K562 (cell line): Measurements from ENCODE around the gene LRRC3. TPM values are rescaled to one million over a fixed set of nuclear protein-coding genes. Genes with fewer than 3 reads are reported as not detected.

Source experiments
- ATAC-seq: fragments of 200-7000 bp; cut with Tn5 transposase; 3 replicates; pipeline ENCODE4 v1.9.1; 2020; ENCODE audit warnings: moderate library complexity
- BruUV-seq: library from RNA; stranded (reverse); fragments of 400-500 nt; replicated peaks from 2 replicates; lab custom pipeline; 2021; lab: Mats Ljungman, UMichigan
- CTCF ChIA-PET: fragments of 300-600 bp; formaldehyde crosslinking; extraction: SDS; loops from one replicate; lab custom pipeline; 2021; ENCODE audit warnings: low intra/inter-chr PET ratio; lab: Yijun Ruan, JAX
- POLR2A ChIA-PET: fragments of 300-600, 350-650 bp; sonication (Branson Sonifier 250); formaldehyde crosslinking; extraction: SDS; loops from one replicate; lab custom pipeline; 2021; ENCODE audit warnings: antibody characterized with exemption, inconsistent platforms; lab: Yijun Ruan, JAX
- DNase-seq, 4 experiments: peaks; one replicate each; pipeline versions ENCODE4 v3.0.0 to v3.0.0-alpha.2; 2011 to 2018; ENCODE audit warnings: low spot score in 3 of 4, mixed read lengths in 3 of 4; ENCODE audit errors: extremely low read depth in 1 of 4
- FAIRE-seq: peaks from 2 replicates; lab custom pipeline; 2011; peaks lifted over from hg19 to GRCh38; lab: Jason Lieb, UNC
- H2AFZ ChIP-seq: 2 replicates; pipeline ENCODE4 v1.6.0; 2011; ENCODE audit warnings: low read depth, low read length, control low read depth, inconsistent platforms
- H3K27ac ChIP-seq: fragments of 200-600 bp; 3 replicates; pipeline ENCODE4 v1.8.0; 2011; ENCODE audit warnings: low read depth, mild to moderate bottlenecking, control low read depth, inconsistent platforms, low read length, moderate library complexity, mixed read lengths; ENCODE audit errors: extremely low read depth
- H3K27me3 ChIP-seq, 2 experiments: fragments of 300-600 bp in 1 of 2; 2 replicates in 1 of 2; 3 replicates in 1 of 2; pipeline versions ENCODE4 v1.6.0 to v1.8.0; 2011; ENCODE audit warnings: inconsistent platforms in 2 of 2, low read length in 2 of 2, mild to moderate bottlenecking in 1 of 2, mixed read lengths in 1 of 2, moderate library complexity in 1 of 2; ENCODE audit not compliant: control insufficient read depth in 2 of 2, insufficient read depth in 2 of 2
- H3K36me3 ChIP-seq: fragments of 300-600 bp; 3 replicates; pipeline ENCODE4 v1.8.0; 2011; ENCODE audit warnings: mild to moderate bottlenecking, low read length, inconsistent platforms; ENCODE audit not compliant: control insufficient read depth, insufficient read depth
- H3K4me1 ChIP-seq, 2 experiments: fragments of 200-600 bp in 1 of 2; replicated peaks in 1 of 2; 2 replicates in 1 of 2; 3 replicates in 1 of 2; pipeline versions ENCODE4 v1.5.1 to v1.8.0; 2011; ENCODE audit warnings: inconsistent platforms in 2 of 2, low read length in 2 of 2, mild to moderate bottlenecking in 1 of 2, mixed read lengths in 1 of 2, moderate library complexity in 1 of 2; ENCODE audit not compliant: control insufficient read depth in 2 of 2, insufficient read depth in 2 of 2
- H3K4me2 ChIP-seq: 2 replicates; pipeline ENCODE4 v1.6.1; 2011; ENCODE audit warnings: low read length, control low read depth, inconsistent platforms, mixed read lengths; ENCODE audit not compliant: insufficient read depth
- H3K4me3 ChIP-seq: fragments of 200-600 bp; sonication (generic), shearing (Covaris generic); 2 replicates; pipeline ENCODE4 v1.5.1; 2016; ENCODE audit warnings: control low read depth, inconsistent platforms
- H3K79me2 ChIP-seq: fragments of 200-600 bp; 3 replicates; pipeline ENCODE4 v1.8.0; 2011; ENCODE audit warnings: low read length, inconsistent platforms; ENCODE audit not compliant: control insufficient read depth, insufficient read depth
- H3K9ac ChIP-seq, 2 experiments: 2 replicates each; pipeline versions ENCODE4 v1.6.0 to v1.6.1; 2011; ENCODE audit warnings: low read depth in 2 of 2, low read length in 2 of 2, control low read depth in 1 of 2, inconsistent platforms in 1 of 2, mild to moderate bottlenecking in 1 of 2, mixed read lengths in 1 of 2; ENCODE audit not compliant: insufficient read depth in 1 of 2
- H3K9me1 ChIP-seq: one replicate; pipeline ENCODE4 v1.6.0; 2011; ENCODE audit warnings: inconsistent platforms, mild to moderate bottlenecking, low read length, moderate library complexity; ENCODE audit not compliant: control insufficient read depth, insufficient read depth
- H3K9me3 ChIP-seq: replicated peaks from 2 replicates; pipeline ENCODE4 v1.5.1; 2011; ENCODE audit warnings: low read depth, low read length, inconsistent platforms; ENCODE audit not compliant: control insufficient read depth, insufficient read depth
- H4K20me1 ChIP-seq: replicated peaks from 2 replicates; pipeline ENCODE4 v1.6.1; 2011; ENCODE audit warnings: low read length, inconsistent platforms, mixed read lengths; ENCODE audit not compliant: control insufficient read depth, insufficient read depth
- DMBX1 ChIP-seq: fragments of 250-450 bp; sonication (Bioruptor Pico); IDR thresholded peaks from 2 replicates; pipeline ENCODE4 v1.8.0; 2022; ENCODE audit warnings: inconsistent platforms, mild to moderate bottlenecking, moderate library complexity, borderline replicate concordance
- ETV1 ChIP-seq: fragments of 450-650 bp; conservative IDR thresholded peaks from 2 replicates; pipeline ENCODE4 v1.6.1; 2016; ENCODE audit warnings: missing genetic modification characterization, control low read depth, low read depth, missing compliant biosample characterization
- HMG20A ChIP-seq: fragments of 450-650 bp; formaldehyde crosslinking; conservative IDR thresholded peaks from 2 replicates; pipeline ENCODE4 v1.4.0; 2020; ENCODE audit warnings: mild to moderate bottlenecking, mixed read lengths
- MEF2D ChIP-seq: conservative IDR thresholded peaks from 2 replicates; pipeline ENCODE4 v1.6.1; 2016; ENCODE audit warnings: low read depth, missing genetic modification characterization, missing compliant biosample characterization
- SRSF7 ChIP-seq: fragments of 200-400 bp; formaldehyde crosslinking; optimal IDR thresholded peaks from 2 replicates; pipeline ENCODE3; 2017; ENCODE audit warnings: mild to moderate bottlenecking, low read depth, low read length
- STAT5B ChIP-seq: fragments of 250-450 bp; sonication (Bioruptor Pico); IDR thresholded peaks from 2 replicates; pipeline ENCODE4 v1.8.0; 2021; ENCODE audit warnings: mild to moderate bottlenecking, inconsistent platforms
- TGIF2 ChIP-seq: sonication (generic); formaldehyde crosslinking; IDR thresholded peaks from 2 replicates; pipeline ENCODE4 v1.8.1; 2022; ENCODE audit warnings: mild to moderate bottlenecking, missing genetic modification reagents, moderate library complexity
- ZNF124 ChIP-seq: sonication (generic); formaldehyde crosslinking; IDR thresholded peaks from 2 replicates; pipeline ENCODE4 v1.8.1; 2022; ENCODE audit warnings: missing genetic modification reagents
- ZNF583 ChIP-seq: fragments of 250-450 bp; sonication (Bioruptor Pico); IDR thresholded peaks from 2 replicates; pipeline ENCODE4 v1.4.0; 2020
- in situ Hi-C: fragments of 300-500 bp; cut with MboI; formaldehyde crosslinking; loops from 4 replicates; pipeline ENCODE4 v1.15.0; 2018; ENCODE audit warnings: inconsistent platforms, mixed read lengths
- intact Hi-C: fragments of 100-400 bp; cut with micrococcal nuclease; formaldehyde crosslinking; loops from 2 replicates; pipeline ENCODE4 v1.14.2; 2022
- polyA plus RNA-seq, 8 experiments: library from polyadenylated mRNA; depleted of rRNA in 4 of 8; stranded (reverse) in 5 of 8; unstranded in 3 of 8; fragments of >200 nt; fragmentation: Nextera tagmentation in 2 of 8; fragmentation: Illumina TruSeq in 1 of 8; extraction: Ambion mirVana in 2 of 8; extraction: Trizol in 1 of 8; gene quantifications; 2 replicates each; pipeline versions ENCODE4 v1.2.1 to v1.2.3, GENCODE V29; 2011 to 2014; ENCODE audit warnings: inconsistent platforms in 1 of 8, missing spikeins in 1 of 8
- total RNA-seq, 7 experiments: library from RNA; depleted of rRNA in 6 of 7; stranded (reverse); fragments of >200 nt in 6 of 7; fragmentation: Illumina TruSeq in 2 of 7; extraction: Trizol in 2 of 7; gene quantifications; 2 replicates each; pipeline versions ENCODE4 v1.2.1 to v1.2.3, GENCODE V29; 2011 to 2021; ENCODE audit warnings: low replicate concordance in 1 of 7
- TF ChIP-seq, protein P1 (sequence below): fragments of 250-450 bp; sonication (Bioruptor Pico); IDR thresholded peaks from 2 replicates; pipeline ENCODE4 v1.8.0; 2021; ENCODE audit warnings: mild to moderate bottlenecking, moderate library complexity
- TF ChIP-seq, protein P2 (sequence below): sonication (generic); formaldehyde crosslinking; IDR thresholded peaks from 2 replicates; pipeline ENCODE4 v1.8.0; 2022; ENCODE audit warnings: mild to moderate bottlenecking, missing genetic modification reagents
- TF ChIP-seq, protein P3 (sequence below), 2 experiments: IDR thresholded peaks in 1 of 2; conservative IDR thresholded peaks in 1 of 2; 2 replicates each; pipeline ENCODE4 v1.6.1; 2016; ENCODE audit warnings: low read depth in 2 of 2, mild to moderate bottlenecking in 1 of 2, missing compliant biosample characterization in 1 of 2, missing genetic modification characterization in 1 of 2, moderate library complexity in 1 of 2

The LRRC3 gene
- total and polyA plus RNA-seq, 9 of the 15 experiments (the other 6 are each of a cell fraction or from before 2014, with no cell fraction given), result 0.04 TPM; not detected in 7

DNA sequence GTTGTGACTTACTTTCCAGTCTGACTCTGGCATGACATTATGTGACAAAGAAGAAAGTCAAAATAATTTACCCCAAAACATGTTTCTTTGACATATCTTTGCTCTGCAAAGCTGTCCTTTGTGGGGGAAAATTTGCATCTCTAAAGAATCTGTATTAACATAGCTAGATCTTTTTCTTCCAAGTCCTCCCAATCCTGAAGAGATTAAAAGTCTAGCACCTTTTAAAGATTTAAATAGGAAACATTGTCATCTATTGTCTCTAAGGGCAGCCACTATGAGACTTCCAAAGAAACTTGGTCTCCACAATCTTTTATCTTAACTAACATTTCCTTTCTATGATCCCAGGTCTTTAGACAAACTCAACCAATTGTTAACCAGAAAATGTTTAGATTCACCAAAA is 16.0 kb downstream of the LRRC3 start:
- Histone ChIP-seq H3K4me2 (no peak overlapping the region), H3K27me3 (peaks cover 22 to 35% of the 10 kb centered on the region in 2 experiments; a peak in 4 of 5 replicates), H3K79me2 (no peaks in the 10 kb centered on the region), H3K27ac (no peak overlapping the region), H3K4me3 (no peak overlapping the region), H3K9me1 (no peaks in the 10 kb centered on the region), H4K20me1 (no peaks in the 10 kb centered on the region), H3K9me3 (no peaks in the 10 kb centered on the region), H3K9ac (no peak overlapping the region), H3K36me3 (no peaks in the 10 kb centered on the region), H3K4me1 (peaks cover 0 to 4% of the 10 kb centered on the region in 2 experiments; a peak in 1 of 5 replicates), H2AFZ (no peak overlapping the region)
- intact Hi-C loops (no loop called here), in situ Hi-C loops (no loop called here)
- DNase-seq (no peak), FAIRE-seq (no peak), ATAC-seq (no peak)
- no TSS peak for BruUV-seq
- ChIA-PET POLR2A (interaction anchor here (0.7 kb wide), 1 partner anchor 11 kb away, joined by 3 read pairs; no protein-coding TSS in a partner anchor), CTCF (no interaction called here)
- TF ChIP-seq, protein P1, sequence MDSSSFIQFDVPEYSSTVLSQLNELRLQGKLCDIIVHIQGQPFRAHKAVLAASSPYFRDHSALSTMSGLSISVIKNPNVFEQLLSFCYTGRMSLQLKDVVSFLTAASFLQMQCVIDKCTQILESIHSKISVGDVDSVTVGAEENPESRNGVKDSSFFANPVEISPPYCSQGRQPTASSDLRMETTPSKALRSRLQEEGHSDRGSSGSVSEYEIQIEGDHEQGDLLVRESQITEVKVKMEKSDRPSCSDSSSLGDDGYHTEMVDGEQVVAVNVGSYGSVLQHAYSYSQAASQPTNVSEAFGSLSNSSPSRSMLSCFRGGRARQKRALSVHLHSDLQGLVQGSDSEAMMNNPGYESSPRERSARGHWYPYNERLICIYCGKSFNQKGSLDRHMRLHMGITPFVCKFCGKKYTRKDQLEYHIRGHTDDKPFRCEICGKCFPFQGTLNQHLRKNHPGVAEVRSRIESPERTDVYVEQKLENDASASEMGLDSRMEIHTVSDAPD (CRISPR knock-in tag), result no peak
- no peak for TF ChIP-seq ZNF124
- no peak for TF ChIP-seq TGIF2 (CRISPR knock-in tag)
- no peak for TF ChIP-seq SRSF7
- TF ChIP-seq, protein P2, sequence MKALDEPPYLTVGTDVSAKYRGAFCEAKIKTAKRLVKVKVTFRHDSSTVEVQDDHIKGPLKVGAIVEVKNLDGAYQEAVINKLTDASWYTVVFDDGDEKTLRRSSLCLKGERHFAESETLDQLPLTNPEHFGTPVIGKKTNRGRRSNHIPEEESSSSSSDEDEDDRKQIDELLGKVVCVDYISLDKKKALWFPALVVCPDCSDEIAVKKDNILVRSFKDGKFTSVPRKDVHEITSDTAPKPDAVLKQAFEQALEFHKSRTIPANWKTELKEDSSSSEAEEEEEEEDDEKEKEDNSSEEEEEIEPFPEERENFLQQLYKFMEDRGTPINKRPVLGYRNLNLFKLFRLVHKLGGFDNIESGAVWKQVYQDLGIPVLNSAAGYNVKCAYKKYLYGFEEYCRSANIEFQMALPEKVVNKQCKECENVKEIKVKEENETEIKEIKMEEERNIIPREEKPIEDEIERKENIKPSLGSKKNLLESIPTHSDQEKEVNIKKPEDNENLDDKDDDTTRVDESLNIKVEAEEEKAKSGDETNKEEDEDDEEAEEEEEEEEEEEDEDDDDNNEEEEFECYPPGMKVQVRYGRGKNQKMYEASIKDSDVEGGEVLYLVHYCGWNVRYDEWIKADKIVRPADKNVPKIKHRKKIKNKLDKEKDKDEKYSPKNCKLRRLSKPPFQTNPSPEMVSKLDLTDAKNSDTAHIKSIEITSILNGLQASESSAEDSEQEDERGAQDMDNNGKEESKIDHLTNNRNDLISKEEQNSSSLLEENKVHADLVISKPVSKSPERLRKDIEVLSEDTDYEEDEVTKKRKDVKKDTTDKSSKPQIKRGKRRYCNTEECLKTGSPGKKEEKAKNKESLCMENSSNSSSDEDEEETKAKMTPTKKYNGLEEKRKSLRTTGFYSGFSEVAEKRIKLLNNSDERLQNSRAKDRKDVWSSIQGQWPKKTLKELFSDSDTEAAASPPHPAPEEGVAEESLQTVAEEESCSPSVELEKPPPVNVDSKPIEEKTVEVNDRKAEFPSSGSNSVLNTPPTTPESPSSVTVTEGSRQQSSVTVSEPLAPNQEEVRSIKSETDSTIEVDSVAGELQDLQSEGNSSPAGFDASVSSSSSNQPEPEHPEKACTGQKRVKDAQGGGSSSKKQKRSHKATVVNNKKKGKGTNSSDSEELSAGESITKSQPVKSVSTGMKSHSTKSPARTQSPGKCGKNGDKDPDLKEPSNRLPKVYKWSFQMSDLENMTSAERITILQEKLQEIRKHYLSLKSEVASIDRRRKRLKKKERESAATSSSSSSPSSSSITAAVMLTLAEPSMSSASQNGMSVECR (CRISPR knock-in tag), result no peak
- TF ChIP-seq MEF2D (tag), result no peak
- TF ChIP-seq, protein P3, sequence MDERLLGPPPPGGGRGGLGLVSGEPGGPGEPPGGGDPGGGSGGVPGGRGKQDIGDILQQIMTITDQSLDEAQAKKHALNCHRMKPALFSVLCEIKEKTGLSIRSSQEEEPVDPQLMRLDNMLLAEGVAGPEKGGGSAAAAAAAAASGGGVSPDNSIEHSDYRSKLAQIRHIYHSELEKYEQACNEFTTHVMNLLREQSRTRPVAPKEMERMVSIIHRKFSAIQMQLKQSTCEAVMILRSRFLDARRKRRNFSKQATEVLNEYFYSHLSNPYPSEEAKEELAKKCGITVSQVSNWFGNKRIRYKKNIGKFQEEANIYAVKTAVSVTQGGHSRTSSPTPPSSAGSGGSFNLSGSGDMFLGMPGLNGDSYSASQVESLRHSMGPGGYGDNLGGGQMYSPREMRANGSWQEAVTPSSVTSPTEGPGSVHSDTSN (CRISPR knock-in tag; IDR thresholded peaks at IDR 0.05; ENCODE audit: low read depth), result no peak
- TF ChIP-seq, protein P3 (tag; conservative IDR thresholded peaks at IDR 0.05; ENCODE audit: low read depth), result no peak
- no peak for TF ChIP-seq ZNF583 (CRISPR knock-in tag)
- no peak for TF ChIP-seq HMG20A (CRISPR knock-in tag)
- TF ChIP-seq STAT5B (CRISPR knock-in tag), result no peak
- TF ChIP-seq ETV1 (tag), result no peak
- TF ChIP-seq DMBX1 (CRISPR knock-in tag), result no peak
